Upper lobe of left lung (tissue), 6 donors: ENCODE data around the gene TBC1D8. TPM values are rescaled to one million over a fixed set of nuclear protein-coding genes. Genes with fewer than 3 reads are reported as not detected.

Experiments used
- ATAC-seq, 2 donors: fragments of 200-7000 bp; cut with Tn5 transposase; one replicate each; pipeline ENCODE4 v1.9.1; 2022; ENCODE audit warnings: mild to moderate bottlenecking in 2 of 2, moderate library complexity in 2 of 2; ENCODE audit not compliant: low FRiP score in 2 of 2
- DNase-seq, 2 donors: peaks; one replicate each; pipeline ENCODE4 v3.0.0-alpha.2; 2019 to 2020
- H3K27ac ChIP-seq, 4 donors: fragments of 200-600 bp; sonication (generic); one replicate each; pipeline ENCODE4 v1.5.1; 2016 to 2019
- H3K27me3 ChIP-seq, 4 donors: fragments of 200-600 bp; sonication (generic); one replicate each; pipeline ENCODE4 v1.5.1; 2017 to 2019
- H3K36me3 ChIP-seq, 4 donors: fragments of 200-600 bp; sonication (generic); one replicate each; pipeline ENCODE4 v1.5.1; 2016 to 2019
- H3K4me1 ChIP-seq, 4 donors: fragments of 200-600 bp; sonication (generic); one replicate each; pipeline ENCODE4 v1.5.1; 2018 to 2019
- H3K4me3 ChIP-seq, 4 donors: fragments of 200-600 bp; sonication (generic); one replicate each; pipeline ENCODE4 v1.5.1; 2017 to 2019; ENCODE audit warnings: mild to moderate bottlenecking in 2 of 4, moderate library complexity in 1 of 4
- H3K9me3 ChIP-seq, 4 donors: fragments of 200-600 bp; sonication (generic); one replicate each; pipeline ENCODE4 v1.5.1; 2018 to 2019
- EP300 ChIP-seq, 4 donors: sonication (generic); formaldehyde crosslinking; IDR thresholded peaks; one replicate each; pipeline ENCODE4 v1.5.1; 2017; ENCODE audit warnings: antibody characterized with exemption in 4 of 4, control low read depth in 2 of 4
- POLR2A ChIP-seq, 4 donors: fragments of 450-650 bp; IDR thresholded peaks; one replicate each; pipeline ENCODE4 v1.5.1; 2016 to 2017; ENCODE audit warnings: antibody characterized with exemption in 4 of 4, mild to moderate bottlenecking in 2 of 4
- POLR2AphosphoS5 ChIP-seq, 2 donors: sonication (generic); formaldehyde crosslinking; IDR thresholded peaks; one replicate each; pipeline ENCODE4 v1.5.1; 2017; ENCODE audit warnings: antibody characterized with exemption in 2 of 2
- WGBS, 2 donors: methylation state at CpG; one replicate each; pipeline ENCODE4 v1.1.5; 2017 to 2018; 5-methylcytosine and 5-hydroxymethylcytosine counted together
- total RNA-seq, 6 donors: library from RNA; depleted of rRNA in 4 of 6; stranded (reverse); fragments of >200 nt in 4 of 6; gene quantifications; one replicate each; pipeline versions ENCODE4 v1.1.0 to v1.2.1, GENCODE V29; 2016 to 2021
- TF ChIP-seq, protein P1 (sequence below), 6 experiments: fragments of 450-650 bp in 4 of 6; fragments of 200-600 bp in 2 of 6; sonication (generic) in 2 of 6; IDR thresholded peaks; one replicate each; pipeline ENCODE4 v1.5.1; 2016 to 2019; ENCODE audit warnings: antibody characterized with exemption in 6 of 6
- donor health status: DM: no; HTN: no; CAD: no; lungs with moderate emphysema.
- donor health status: DM: no; HTN: yes; CAD: no; lungs with severe emphysema.

The TBC1D8 gene
- total RNA-seq, 6 donors from 2014 or later, result 21.0 to 133 (median 56.8) TPM

DNA sequence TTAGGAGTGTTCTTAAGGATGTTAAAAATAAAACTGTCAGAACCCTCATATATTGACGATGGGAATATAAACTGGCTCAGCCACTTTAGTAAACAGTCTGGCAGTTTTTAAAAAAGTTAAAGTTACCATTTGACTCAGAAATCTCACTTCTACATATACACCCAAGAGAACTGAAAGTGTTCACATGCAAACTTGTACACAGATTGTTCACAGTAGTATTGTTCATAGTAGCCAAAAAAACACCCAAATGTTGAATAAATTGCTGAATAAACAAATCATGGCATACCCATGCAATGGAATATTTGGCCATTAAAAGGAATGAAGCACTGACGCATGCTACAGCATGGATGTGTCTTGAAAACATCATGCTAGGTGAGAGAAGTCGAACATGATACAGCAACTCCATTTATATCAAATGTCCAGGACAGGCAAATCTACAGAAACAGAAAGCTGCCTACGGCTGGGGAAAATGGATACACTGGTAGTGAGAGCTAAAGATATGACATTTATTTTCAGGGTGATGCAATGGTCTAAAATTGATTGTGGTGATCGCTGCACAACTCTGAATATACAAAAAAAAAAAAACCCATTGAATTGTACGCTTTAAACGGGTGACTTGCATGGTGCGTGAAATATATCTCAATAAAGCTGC, 139.0 kb downstream of the TBC1D8 start:
- Histone ChIP-seq H3K27me3 (no peaks in the 10 kb centered on the region), H3K27ac (peak overlapping the region in 1 of 4 donors; percentile 3), H3K9me3 (no peaks in the 10 kb centered on the region), H3K36me3 (peaks cover 7 to 63% (median 30%) of the 10 kb centered on the region in 4 donors), H3K4me1 (no peaks in the 10 kb centered on the region), H3K4me3 (no peak overlapping the region)
- DNase-seq, result no peak
- no peak for ATAC-seq
- TF ChIP-seq POLR2AphosphoS5 (IDR thresholded peaks at IDR 0.05), result no peak
- TF ChIP-seq POLR2A (IDR thresholded peaks at IDR 0.05), result no peak
- TF ChIP-seq, protein P1, sequence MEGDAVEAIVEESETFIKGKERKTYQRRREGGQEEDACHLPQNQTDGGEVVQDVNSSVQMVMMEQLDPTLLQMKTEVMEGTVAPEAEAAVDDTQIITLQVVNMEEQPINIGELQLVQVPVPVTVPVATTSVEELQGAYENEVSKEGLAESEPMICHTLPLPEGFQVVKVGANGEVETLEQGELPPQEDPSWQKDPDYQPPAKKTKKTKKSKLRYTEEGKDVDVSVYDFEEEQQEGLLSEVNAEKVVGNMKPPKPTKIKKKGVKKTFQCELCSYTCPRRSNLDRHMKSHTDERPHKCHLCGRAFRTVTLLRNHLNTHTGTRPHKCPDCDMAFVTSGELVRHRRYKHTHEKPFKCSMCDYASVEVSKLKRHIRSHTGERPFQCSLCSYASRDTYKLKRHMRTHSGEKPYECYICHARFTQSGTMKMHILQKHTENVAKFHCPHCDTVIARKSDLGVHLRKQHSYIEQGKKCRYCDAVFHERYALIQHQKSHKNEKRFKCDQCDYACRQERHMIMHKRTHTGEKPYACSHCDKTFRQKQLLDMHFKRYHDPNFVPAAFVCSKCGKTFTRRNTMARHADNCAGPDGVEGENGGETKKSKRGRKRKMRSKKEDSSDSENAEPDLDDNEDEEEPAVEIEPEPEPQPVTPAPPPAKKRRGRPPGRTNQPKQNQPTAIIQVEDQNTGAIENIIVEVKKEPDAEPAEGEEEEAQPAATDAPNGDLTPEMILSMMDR (IDR thresholded peaks at IDR 0.05), result no peak
- no peak for TF ChIP-seq EP300 (IDR thresholded peaks at IDR 0.05)
- 71 to 75% methylated on average over 8 of the region's 8 CpGs for WGBS, 2 donors

- no peaks in the 10 kb centered on the region for H3K27me3 ChIP-seq
- H3K4me1 ChIP-seq, result no peaks in the 10 kb centered on the region
- no peaks in the 10 kb centered on the region for H3K9me3 ChIP-seq
- peaks cover 14 to 71% (median 40%) of the 10 kb centered on the region in 4 donors for H3K36me3 ChIP-seq
- TF ChIP-seq, protein P1 (IDR thresholded peaks at IDR 0.05), result no peak
- TF ChIP-seq EP300 (IDR thresholded peaks at IDR 0.05) (no peak), POLR2A (IDR thresholded peaks at IDR 0.05) (no peak), POLR2AphosphoS5 (IDR thresholded peaks at IDR 0.05) (no peak)
- DNase-seq (no peak), ATAC-seq (no peak)
- H3K27ac ChIP-seq, result no peak overlapping the region
- H3K4me3 ChIP-seq, result no peak overlapping the region
- 88 to 89% methylated on average over 10 of the region's 10 CpGs for WGBS, 2 donors
Observed at GRCh38 chr2:101011152-101011551, 140.0 kb downstream of the TBC1D8 start.

DNA sequence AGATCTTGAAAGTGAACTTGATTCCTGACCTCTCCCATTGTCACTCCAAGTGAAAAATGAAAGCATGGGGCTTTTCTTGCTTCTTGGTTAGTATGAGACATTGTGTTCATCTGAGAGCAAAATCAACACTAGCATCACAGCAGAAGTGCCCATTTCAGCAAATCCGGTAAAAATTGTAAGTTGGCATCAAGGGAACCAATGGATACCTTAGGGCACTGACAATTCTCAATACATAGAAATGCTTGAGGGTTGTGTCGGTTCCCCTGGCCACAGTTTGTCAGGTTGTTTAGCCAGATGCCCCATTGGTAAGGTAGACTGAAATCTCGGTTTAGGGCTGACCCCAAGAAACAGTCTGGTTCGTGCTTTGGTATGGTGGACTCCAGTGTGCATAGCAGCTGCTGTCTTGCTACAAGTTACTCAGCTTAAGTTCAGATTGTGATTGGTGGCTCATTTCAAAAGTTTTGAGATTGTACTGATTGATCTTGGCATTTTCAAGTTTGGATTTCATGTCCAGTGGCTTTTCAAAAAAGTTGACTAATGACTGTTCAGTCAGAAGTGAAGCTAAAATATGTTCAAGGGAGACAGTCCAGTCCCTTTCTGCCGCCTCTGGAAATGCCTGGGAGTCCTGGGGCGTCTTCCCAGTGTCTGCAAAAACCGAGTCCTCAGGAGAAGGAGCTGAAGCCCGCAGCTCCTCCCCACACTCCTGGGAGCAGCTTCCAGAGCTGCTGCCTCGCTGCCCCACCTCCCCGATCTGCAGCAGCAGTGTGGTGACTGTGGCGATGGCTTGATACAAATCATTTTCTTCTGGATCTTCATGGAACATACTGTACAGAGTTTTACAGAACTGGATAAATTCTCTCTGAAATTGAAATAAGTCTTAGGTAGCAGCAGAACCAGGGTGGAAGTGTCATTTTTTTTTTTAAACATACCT, 143.5 kb downstream of the TBC1D8 start:
- no peaks in the 10 kb centered on the region for H3K27me3 ChIP-seq
- no peaks in the 10 kb centered on the region for H3K9me3 ChIP-seq
- no peak overlapping the region for H3K4me3 ChIP-seq
- DNase-seq (no peak), ATAC-seq (no peak)
- WGBS, 2 donors, result 82 to 87% methylated on average over 11 of the region's 11 CpGs
- TF ChIP-seq POLR2A (IDR thresholded peaks at IDR 0.05) (no peak), EP300 (IDR thresholded peaks at IDR 0.05) (no peak), POLR2AphosphoS5 (IDR thresholded peaks at IDR 0.05) (no peak)
- TF ChIP-seq, protein P1 (IDR thresholded peaks at IDR 0.05), result no peak
- peaks cover 13 to 33% (median 19%) of the 10 kb centered on the region in 4 donors for H3K4me1 ChIP-seq
- peaks cover 39 to 85% (median 61%) of the 10 kb centered on the region in 4 donors for H3K36me3 ChIP-seq
- H3K27ac ChIP-seq, result peak overlapping the region in 1 of 4 donors; percentile 3

GRCh38 chr2:101006065-101006715, 145.0 kb downstream of the TBC1D8 start:
- TF ChIP-seq POLR2A (IDR thresholded peaks at IDR 0.05) (no peak), EP300 (IDR thresholded peaks at IDR 0.05) (no peak), POLR2AphosphoS5 (IDR thresholded peaks at IDR 0.05) (no peak)
- TF ChIP-seq, protein P1 (IDR thresholded peaks at IDR 0.05), result no peak
- H3K27me3 ChIP-seq, result no peaks in the 10 kb centered on the region
- H3K36me3 ChIP-seq, result peaks cover 39 to 79% (median 59%) of the 10 kb centered on the region in 4 donors
- H3K4me3 ChIP-seq, result no peak overlapping the region
- 85 to 86% methylated on average over 4 of the region's 4 CpGs for WGBS, 2 donors
- H3K4me1 ChIP-seq, result peaks cover 13 to 40% (median 23%) of the 10 kb centered on the region in 4 donors
- no peaks in the 10 kb centered on the region for H3K9me3 ChIP-seq
- H3K27ac ChIP-seq, result no peak overlapping the region
- DNase-seq (no peak), ATAC-seq (no peak)
